NCI-H1105 (cell line): Measurements from ENCODE around the gene SELENOV.

Source experiments
- DNase-seq: peaks from one replicate; lab custom pipeline; 2025; lab: John Stamatoyannopoulos, UW

SELENOV gene

GRCh38 chr19:39494661-39495060, 20.3 kb upstream of the SELENOV start:
- no peak for DNase-seq

GRCh38 chr19:39496063-39496462, 18.9 kb upstream of the SELENOV start:
- no peak for DNase-seq

GRCh38 chr19:39497701-39497995, 17.3 kb upstream of the SELENOV start:
- no peak for DNase-seq

- peak; percentile 94 for DNase-seq
Observed at GRCh38 chr19:39497996-39498797, 16.7 kb upstream of the SELENOV start.

- peak; percentile 70 for DNase-seq
Observed at GRCh38 chr19:39498798-39499642, 15.9 kb upstream of the SELENOV start, which contains the start of gene DLL3. Gene DLL3 (plus strand): TSS chr19:39498947. CDS start chr19:39498975, 28 bp downstream.

- DNase-seq, result no peak
Observed at GRCh38 chr19:39499932-39500331, 15.0 kb upstream of the SELENOV start.

- no peak for DNase-seq
Observed at GRCh38 chr19:39500543-39500942, 14.4 kb upstream of the SELENOV start.

GRCh38 chr19:39501340-39501739, 13.6 kb upstream of the SELENOV start:
- DNase-seq, result no peak

- DNase-seq, result no peak
Observed at GRCh38 chr19:39502640-39503417, 12.1 kb upstream of the SELENOV start.

GRCh38 chr19:39506598-39506943, 8.4 kb upstream of the SELENOV start:
- DNase-seq, result no peak

GRCh38 chr19:39506944-39507714, 7.8 kb upstream of the SELENOV start:
- DNase-seq, result peak; percentile 90

- DNase-seq, result peak; percentile 14
Observed at GRCh38 chr19:39507715-39508364, 7.1 kb upstream of the SELENOV start.

GRCh38 chr19:39508629-39509028, 6.3 kb upstream of the SELENOV start:
- DNase-seq, result no peak

- no peak for DNase-seq
Observed at GRCh38 chr19:39509233-39509632, 5.7 kb upstream of the SELENOV start.

GRCh38 chr19:39512988-39513387, 2.0 kb upstream of the SELENOV start:
- DNase-seq, result no peak

GRCh38 chr19:39515551-39516191, 732 bp downstream of the SELENOV start:
- no peak for DNase-seq

- no peak for DNase-seq
Observed at GRCh38 chr19:39516270-39516669, 1.3 kb downstream of the SELENOV start.

GRCh38 chr19:39517432-39517831, 2.5 kb downstream of the SELENOV start:
- no peak for DNase-seq

GRCh38 chr19:39518458-39518857, 3.5 kb downstream of the SELENOV start:
- DNase-seq, result no peak

GRCh38 chr19:39518975-39519374, 4.0 kb downstream of the SELENOV start:
- DNase-seq, result no peak
